Kidney epithelial cell (primary cell): ENCODE measurements around the gene ZNF555. TPM values are rescaled to one million over a fixed set of nuclear protein-coding genes. Genes with fewer than 3 reads are reported as not detected.

Experiments used
- DNase-seq: peaks from one replicate; pipeline ENCODE4 v3.0.0-alpha.2; 2010; ENCODE audit warnings: low read depth
- H3K27me3 ChIP-seq: 2 replicates; pipeline ENCODE4 v1.6.0; 2011; ENCODE audit warnings: low read length; ENCODE audit not compliant: control insufficient read depth, insufficient read depth
- H3K36me3 ChIP-seq: 2 replicates; pipeline ENCODE4 v1.5.1; 2011; ENCODE audit warnings: low read length; ENCODE audit not compliant: control insufficient read depth, insufficient read depth
- H3K4me3 ChIP-seq: 2 replicates; pipeline ENCODE4 v1.5.1; 2011; ENCODE audit warnings: low read depth, mild to moderate bottlenecking, control low read depth, low read length
- total RNA-seq: library from RNA; depleted of rRNA; stranded (reverse); fragments of >200 nt; gene quantifications from 2 replicates; pipeline ENCODE4 v1.2.3, GENCODE V29; 2015
- TF ChIP-seq, protein P1 (sequence below): IDR thresholded peaks from 2 replicates; pipeline ENCODE4 v1.5.1; 2011; ENCODE audit warnings: mild to moderate bottlenecking, moderate library complexity, low read length, control low read depth, inconsistent platforms; ENCODE audit not compliant: insufficient read depth, poor library complexity, severe bottlenecking

Gene ZNF555
- total RNA-seq, 1 donor from 2014 or later: 7.4 TPM

DNA sequence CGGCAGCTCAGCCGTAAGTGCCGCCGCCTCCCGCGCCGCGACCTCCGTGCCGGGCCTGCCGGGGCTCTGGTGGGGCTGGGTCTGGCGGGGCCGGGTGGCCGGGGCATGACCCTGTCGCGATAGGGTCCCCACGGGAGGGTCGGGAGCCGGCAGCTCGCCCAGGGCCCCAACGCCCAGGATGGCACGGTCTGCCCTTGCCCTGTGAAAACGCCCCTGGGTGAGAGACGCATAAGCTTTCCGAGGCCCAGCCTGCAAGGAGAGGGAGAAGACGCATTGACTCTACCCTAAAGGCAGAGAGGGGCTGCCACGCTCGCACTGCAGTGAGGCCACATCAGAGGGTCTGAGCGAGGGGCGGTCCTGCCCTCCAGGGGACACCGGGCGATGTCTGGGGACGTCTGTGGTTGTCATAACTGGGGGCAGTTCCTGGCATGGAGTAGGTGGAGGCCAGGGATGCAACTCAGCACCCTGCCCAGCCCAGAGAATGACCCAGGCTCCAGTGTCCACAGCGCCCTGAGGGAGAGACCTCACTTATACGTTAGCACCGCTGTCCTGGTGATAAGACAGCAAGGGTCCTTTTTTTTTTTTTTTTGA lies 21.1 kb upstream of the ZNF555 start:
- DNase-seq: no peak
- Histone ChIP-seq H3K27me3 (no peaks in the 10 kb centered on the region), H3K4me3 (peak overlapping the region; percentile 90), H3K36me3 (no peaks in the 10 kb centered on the region)
- TF ChIP-seq, protein P1, sequence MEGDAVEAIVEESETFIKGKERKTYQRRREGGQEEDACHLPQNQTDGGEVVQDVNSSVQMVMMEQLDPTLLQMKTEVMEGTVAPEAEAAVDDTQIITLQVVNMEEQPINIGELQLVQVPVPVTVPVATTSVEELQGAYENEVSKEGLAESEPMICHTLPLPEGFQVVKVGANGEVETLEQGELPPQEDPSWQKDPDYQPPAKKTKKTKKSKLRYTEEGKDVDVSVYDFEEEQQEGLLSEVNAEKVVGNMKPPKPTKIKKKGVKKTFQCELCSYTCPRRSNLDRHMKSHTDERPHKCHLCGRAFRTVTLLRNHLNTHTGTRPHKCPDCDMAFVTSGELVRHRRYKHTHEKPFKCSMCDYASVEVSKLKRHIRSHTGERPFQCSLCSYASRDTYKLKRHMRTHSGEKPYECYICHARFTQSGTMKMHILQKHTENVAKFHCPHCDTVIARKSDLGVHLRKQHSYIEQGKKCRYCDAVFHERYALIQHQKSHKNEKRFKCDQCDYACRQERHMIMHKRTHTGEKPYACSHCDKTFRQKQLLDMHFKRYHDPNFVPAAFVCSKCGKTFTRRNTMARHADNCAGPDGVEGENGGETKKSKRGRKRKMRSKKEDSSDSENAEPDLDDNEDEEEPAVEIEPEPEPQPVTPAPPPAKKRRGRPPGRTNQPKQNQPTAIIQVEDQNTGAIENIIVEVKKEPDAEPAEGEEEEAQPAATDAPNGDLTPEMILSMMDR: no peak

DNA sequence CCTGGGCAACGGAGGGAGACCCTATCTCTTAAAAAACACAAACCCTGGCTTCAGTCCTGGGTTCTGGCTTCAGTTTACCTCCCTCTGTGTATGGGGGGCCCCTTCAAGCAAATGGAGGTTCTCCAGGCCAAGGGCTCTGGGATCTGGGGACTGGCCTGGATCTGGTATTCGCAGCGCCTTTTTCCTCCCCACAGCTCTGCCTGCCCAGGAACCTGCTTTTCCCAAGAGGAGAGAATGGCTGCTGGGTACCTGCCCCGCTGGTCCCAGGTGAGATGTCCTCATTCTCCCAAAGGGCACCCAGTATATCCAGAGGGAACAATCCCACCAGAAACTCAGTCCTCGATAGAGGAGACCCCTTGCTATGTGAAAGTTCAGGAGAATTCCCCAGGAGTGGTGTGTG lies 18.4 kb upstream of the ZNF555 start:
- TF ChIP-seq, protein P1: no peak
- DNase-seq: no peak
- Histone ChIP-seq H3K27me3 (no peaks in the 10 kb centered on the region), H3K36me3 (no peaks in the 10 kb centered on the region), H3K4me3 (no peak overlapping the region)

DNA sequence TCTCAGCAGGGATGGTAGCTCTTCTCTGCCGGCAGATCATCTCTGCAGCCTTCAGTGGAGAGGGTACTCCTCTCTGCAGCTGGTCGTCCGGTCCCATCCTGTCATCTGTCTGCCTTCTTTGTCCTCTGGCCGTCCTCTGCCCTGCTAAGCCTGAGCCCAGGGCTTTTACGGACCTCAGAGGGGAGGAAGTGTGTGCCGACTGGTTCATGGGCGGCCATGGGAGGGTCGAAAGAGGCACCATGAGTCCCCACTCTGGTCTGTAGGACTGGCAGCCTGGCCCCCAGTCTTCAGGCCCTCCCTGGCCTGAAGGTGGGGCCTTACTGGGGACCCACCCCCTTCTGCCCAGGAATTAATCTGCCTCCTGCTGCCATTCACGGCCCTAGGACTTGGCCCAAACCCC lies 17.6 kb upstream of the ZNF555 start:
- Histone ChIP-seq H3K27me3 (no peaks in the 10 kb centered on the region), H3K36me3 (no peaks in the 10 kb centered on the region), H3K4me3 (no peak overlapping the region)
- no peak for DNase-seq
- TF ChIP-seq, protein P1: no peak

DNA sequence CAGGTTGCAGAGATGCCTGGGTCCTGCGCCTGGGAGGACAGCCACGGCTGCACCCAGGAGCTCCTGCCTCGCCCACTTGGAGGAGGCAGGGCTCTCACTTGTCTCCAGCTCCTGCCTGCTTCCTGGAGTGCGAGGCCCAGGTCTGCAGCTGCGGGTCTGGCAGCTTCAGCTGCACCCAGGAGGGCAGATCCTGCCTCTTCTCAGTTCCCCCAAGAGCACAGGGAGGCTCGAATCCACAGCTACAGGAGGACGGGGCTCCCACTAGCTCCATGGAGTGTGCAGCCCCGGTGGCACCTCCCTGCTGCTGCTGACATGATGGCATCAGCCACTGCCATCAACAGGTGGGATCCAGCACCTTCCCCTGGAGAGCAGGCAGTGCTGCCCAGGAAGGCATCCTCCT lies 17.1 kb upstream of the ZNF555 start:
- Histone ChIP-seq H3K4me3 (no peak overlapping the region), H3K27me3 (no peaks in the 10 kb centered on the region), H3K36me3 (no peaks in the 10 kb centered on the region)
- DNase-seq: no peak
- TF ChIP-seq, protein P1: no peak

DNA sequence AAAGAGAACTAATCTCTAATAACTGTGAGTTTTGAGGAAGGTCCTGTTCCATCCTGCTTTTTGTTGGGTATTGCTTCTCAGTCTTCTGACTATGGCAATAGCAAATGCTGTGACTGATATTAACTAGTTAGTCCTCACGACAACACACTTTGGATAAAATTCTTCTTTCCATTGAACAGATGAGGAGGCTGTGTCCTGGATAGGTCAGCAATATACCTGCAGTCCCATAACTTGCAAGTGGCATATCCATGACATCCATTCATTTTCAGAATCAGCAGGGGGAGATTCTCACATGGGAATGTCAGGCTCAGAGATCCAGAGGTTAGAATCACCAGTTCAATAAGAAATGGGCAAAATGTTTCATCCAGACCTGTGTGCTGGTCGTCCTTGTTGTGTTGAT lies 14.3 kb upstream of the ZNF555 start:
- DNase-seq: no peak
- no peaks in the 10 kb centered on the region for H3K36me3 ChIP-seq
- H3K4me3 ChIP-seq: no peak overlapping the region
- no peaks in the 10 kb centered on the region for H3K27me3 ChIP-seq
- TF ChIP-seq, protein P1: no peak

DNA sequence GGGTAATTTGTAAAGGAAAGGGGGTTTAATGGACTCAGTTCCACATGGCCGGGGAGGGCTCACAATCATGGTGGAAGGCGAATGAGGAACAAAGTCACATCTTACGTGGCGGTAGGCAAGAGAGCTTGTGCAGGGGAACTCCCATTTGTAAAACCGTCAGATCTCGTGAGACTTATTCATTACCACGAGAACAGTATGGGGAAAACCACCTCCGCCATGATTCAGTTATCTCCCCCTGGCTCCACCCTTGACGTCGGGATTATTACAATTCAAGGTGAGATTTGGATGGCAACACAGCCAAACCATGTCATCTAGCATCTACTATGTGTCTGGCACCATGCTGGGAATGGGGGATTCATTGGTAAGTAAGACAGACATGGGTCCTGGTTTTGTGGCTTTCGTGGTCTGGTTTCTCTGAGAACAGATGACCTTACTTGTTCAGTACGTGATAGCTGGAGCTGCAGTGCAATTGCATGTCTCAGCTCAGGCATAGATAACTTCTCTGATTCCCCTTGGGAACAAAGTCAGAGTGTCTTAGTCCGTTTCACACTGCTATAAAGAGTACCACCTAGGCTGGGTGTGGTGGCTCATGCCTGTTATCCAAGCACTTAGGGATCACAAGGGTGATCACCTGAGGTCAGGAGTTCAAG lies 13.3 kb upstream of the ZNF555 start:
- Histone ChIP-seq H3K36me3 (peaks cover 1% of the 10 kb centered on the region), H3K27me3 (no peaks in the 10 kb centered on the region), H3K4me3 (no peak overlapping the region)
- TF ChIP-seq, protein P1: no peak
- no peak for DNase-seq
